NB4 (cell line): Measurements from ENCODE around the gene LIPE.

ENCODE experiments used
- CTCF ChIP-seq: IDR thresholded peaks from one replicate; pipeline ENCODE4 v1.5.1; 2012; ENCODE audit warnings: low read depth, low read length
- MAX ChIP-seq: IDR thresholded peaks from 2 replicates; pipeline ENCODE4 v1.6.1; 2011; ENCODE audit warnings: low read depth, low read length
- MYC ChIP-seq: IDR thresholded peaks from 2 replicates; pipeline ENCODE4 v1.6.1; 2011; ENCODE audit warnings: low read depth, low read length
- POLR2A ChIP-seq: IDR thresholded peaks from 2 replicates; pipeline ENCODE4 v1.6.1; 2011; ENCODE audit warnings: mild to moderate bottlenecking; ENCODE audit not compliant: insufficient read length; ENCODE audit errors: extremely low read depth

GRCh38 chr19:42362342-42362741 lies 64.8 kb downstream of the LIPE start:
- TF ChIP-seq CTCF (no peak), POLR2A (no peak), MYC (no peak), MAX (no peak)
